Middle frontal gyrus (tissue), 1 donor: ENCODE results near the gene LRRC7.
"Not testable (repeated sequence)": the region's sequence is repeated elsewhere in the genome, so short reads cannot be mapped to it uniquely, and the experiment has no call there.

Source experiments
- DNase-seq: peaks from one replicate; pipeline ENCODE4 v3.0.0-alpha.2; 2015; ENCODE audit warnings: low spot score; ENCODE audit errors: extremely low spot score

The LRRC7 gene

GRCh38 chr1:70033936-70034335 lies 466.2 kb downstream of the LRRC7 start:
- DNase-seq = no peak

GRCh38 chr1:70034403-70034802 lies 466.7 kb downstream of the LRRC7 start:
- no peak for DNase-seq

GRCh38 chr1:70038025-70038424 lies 470.3 kb downstream of the LRRC7 start:
- no peak for DNase-seq

GRCh38 chr1:70039485-70039884 lies 471.8 kb downstream of the LRRC7 start:
- DNase-seq = no peak

- no peak for DNase-seq
Measured at GRCh38 chr1:70041317-70042045, 473.8 kb downstream of the LRRC7 start.

- no peak for DNase-seq
Measured at GRCh38 chr1:70042090-70042731, 474.5 kb downstream of the LRRC7 start.

GRCh38 chr1:70043804-70044203 lies 476.1 kb downstream of the LRRC7 start:
- DNase-seq = no peak

GRCh38 chr1:70044832-70045231 lies 477.1 kb downstream of the LRRC7 start:
- no peak for DNase-seq

GRCh38 chr1:70045581-70045980 lies 477.9 kb downstream of the LRRC7 start:
- DNase-seq = not testable (repeated sequence)

GRCh38 chr1:70048336-70049094 lies 480.8 kb downstream of the LRRC7 start:
- DNase-seq = no peak

GRCh38 chr1:70051926-70052325 lies 484.2 kb downstream of the LRRC7 start:
- no peak for DNase-seq

GRCh38 chr1:70057500-70057899 lies 489.8 kb downstream of the LRRC7 start:
- DNase-seq = no peak

GRCh38 chr1:70061231-70061630 lies 493.5 kb downstream of the LRRC7 start:
- no peak for DNase-seq

- DNase-seq = no peak
Measured at GRCh38 chr1:70063861-70064260, 496.1 kb downstream of the LRRC7 start.

GRCh38 chr1:70066711-70067110 lies 499.0 kb downstream of the LRRC7 start:
- no peak for DNase-seq

GRCh38 chr1:70071601-70072000 lies 503.9 kb downstream of the LRRC7 start:
- DNase-seq = no peak

- no peak for DNase-seq
Measured at GRCh38 chr1:70072231-70072751, 504.6 kb downstream of the LRRC7 start.

- DNase-seq = no peak
Measured at GRCh38 chr1:70075761-70076160, 508.0 kb downstream of the LRRC7 start.

- DNase-seq = no peak
Measured at GRCh38 chr1:70077066-70077465, 509.3 kb downstream of the LRRC7 start.

GRCh38 chr1:70079546-70079945 lies 511.8 kb downstream of the LRRC7 start:
- DNase-seq = no peak

GRCh38 chr1:70083519-70083918 lies 515.8 kb downstream of the LRRC7 start:
- DNase-seq = no peak

GRCh38 chr1:70084314-70084915 lies 516.7 kb downstream of the LRRC7 start:
- no peak for DNase-seq
